GM19328 (cell line): Measurements from ENCODE around the gene SIRT2.

ENCODE experiments used
- ATAC-seq: cut with Tn5 transposase; IDR thresholded peaks from one replicate; pipeline ENCODE4 v1.9.1; 2021; ENCODE audit warnings: mild to moderate bottlenecking, moderate library complexity; ENCODE audit not compliant: unreplicated experiment

SIRT2 gene

DNA sequence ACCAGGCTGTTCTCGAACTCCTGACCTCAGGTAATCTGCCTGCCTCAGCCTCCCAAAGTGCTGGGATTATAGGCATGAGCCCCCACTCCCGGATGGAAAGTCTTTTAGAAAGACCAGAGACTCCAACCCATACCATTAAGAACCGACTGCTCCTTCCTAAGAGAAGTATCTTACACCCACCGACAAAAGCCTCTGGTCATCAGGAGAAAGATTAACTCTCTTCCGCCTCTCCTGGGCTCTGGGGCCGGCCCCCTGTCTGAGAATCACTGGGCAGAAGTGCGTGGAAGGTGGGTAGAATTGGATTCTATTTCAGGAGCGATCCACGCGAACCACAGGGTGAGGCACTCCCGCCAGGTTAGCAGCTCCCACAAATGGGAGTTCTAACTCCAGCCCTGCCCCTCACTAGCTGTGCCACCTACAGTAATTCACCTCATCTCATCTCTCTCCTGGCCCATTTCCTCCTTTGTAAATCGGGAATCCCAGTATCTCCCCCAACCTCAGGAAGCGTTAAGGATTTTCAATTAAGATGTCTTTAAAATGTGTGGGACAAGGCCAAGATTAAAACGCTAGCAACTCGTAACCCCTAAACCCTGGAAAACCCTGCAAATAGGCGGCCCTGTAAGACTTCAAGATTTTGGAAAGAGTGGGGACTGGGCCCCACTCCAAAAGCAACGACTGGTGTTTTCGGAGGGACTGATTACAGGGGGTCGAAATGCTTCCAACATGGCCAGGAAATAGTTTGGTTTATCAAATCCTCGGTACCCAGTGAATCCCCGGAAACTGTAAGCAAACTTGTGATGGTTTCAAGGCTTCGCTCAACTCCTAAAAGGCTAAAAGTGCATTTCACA, 50.9 kb downstream of the SIRT2 start:
- ATAC-seq: no peak

DNA sequence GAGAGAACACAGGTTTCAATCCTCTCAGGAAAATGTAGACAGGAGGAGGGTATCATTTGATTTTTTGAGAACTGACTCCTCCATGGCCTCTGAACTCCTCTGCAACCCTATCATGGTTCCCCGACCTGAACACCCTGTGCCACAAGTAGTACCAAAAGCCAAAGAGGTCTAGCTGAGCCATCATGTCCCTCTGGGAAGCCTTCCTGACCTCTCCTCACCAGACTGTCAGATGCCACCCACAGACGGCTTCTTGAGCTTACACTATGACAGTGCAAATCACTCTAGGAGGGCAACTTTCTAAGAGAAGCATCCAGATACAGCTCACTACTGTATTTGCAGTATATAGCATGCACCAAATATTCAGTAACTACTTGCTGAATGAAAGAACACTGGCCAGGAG, 53.3 kb downstream of the SIRT2 start:
- ATAC-seq: no peak

DNA sequence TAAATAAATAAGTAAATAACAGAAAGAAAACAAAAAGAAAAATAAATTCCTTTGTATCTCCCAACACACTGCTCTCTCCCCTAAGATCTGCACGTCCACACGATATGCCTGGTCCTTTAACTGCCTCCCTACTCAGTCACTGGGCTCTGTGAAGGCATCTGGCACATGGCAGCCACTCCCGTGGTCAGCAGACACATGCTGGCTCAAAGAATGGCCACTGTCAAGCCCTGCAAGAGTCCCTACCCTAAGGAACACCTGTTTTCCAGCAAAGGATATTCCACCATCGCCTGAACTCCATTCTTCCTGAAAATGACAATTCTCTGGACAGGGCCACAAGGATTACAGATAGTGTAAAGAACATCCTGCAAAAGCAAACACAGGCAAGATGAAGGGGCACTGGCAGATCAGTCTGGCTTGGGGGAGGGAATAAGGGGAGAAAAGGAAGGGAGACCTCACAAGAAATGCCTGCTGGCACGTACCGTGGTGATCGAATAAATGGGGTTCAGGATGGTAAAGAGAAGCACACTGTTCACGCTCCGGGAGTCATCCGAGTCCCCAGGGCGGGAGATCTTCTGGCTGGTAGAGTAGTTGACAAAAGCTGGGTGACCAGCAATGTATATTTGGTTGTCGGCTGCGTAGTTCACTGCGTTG, 53.9 kb downstream of the SIRT2 start:
- ATAC-seq: no peak

DNA sequence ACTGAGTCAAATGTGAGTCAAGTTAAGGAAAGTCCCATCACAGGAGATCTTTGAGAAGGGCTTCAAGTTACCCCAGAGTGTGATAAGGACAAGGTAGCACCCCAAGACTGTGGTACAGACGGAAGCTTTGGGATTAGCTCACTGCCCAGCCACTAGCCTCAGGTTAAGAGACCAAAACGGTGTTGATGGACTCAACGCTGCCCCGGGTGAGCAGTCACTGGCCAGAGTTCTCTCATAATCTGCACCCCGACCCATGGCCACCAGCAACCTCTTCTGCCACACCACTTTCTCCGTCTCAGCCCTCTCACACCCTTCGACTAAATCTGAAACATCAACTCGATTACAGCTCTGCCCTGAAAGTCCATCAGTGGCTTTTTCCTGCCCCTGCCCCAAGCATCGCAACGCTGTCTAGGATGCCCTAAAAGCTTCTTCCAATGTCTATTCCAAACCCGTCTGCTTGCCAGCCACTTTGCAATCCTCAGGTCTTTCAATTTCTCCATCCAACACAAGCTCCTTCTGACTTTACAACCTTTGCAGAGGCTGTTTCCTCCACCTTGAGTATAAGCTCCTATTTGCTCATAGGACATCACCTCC, 55.2 kb downstream of the SIRT2 start:
- ATAC-seq: no peak

DNA sequence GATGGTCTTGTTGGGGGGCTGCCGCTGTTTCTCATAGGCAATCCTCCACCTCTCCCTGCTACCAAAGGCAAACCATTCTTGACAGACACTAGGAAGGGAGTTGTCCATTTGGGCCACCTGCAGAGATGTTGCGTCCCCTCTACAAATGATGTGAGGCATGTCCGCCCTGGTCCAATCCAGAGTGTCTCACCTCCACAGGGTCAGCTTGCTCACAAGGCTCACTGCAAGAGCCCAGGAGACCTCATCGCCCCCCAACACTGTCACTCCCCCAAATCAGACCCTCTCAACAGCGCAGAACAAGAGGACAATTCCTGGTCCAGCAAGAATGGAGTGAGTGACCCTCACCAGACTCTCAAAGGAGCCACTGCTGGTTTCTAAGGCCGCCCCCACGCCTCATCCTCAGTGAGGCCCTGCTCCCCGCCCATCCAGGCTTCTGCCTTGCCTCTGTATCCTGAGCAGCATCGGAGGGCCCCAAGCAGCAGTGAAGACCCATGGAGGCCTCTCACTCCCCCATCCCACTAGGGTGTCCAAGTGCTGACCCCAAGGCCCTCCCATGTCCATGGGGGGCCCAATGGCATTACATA, 56.2 kb downstream of the SIRT2 start:
- ATAC-seq: no peak

DNA sequence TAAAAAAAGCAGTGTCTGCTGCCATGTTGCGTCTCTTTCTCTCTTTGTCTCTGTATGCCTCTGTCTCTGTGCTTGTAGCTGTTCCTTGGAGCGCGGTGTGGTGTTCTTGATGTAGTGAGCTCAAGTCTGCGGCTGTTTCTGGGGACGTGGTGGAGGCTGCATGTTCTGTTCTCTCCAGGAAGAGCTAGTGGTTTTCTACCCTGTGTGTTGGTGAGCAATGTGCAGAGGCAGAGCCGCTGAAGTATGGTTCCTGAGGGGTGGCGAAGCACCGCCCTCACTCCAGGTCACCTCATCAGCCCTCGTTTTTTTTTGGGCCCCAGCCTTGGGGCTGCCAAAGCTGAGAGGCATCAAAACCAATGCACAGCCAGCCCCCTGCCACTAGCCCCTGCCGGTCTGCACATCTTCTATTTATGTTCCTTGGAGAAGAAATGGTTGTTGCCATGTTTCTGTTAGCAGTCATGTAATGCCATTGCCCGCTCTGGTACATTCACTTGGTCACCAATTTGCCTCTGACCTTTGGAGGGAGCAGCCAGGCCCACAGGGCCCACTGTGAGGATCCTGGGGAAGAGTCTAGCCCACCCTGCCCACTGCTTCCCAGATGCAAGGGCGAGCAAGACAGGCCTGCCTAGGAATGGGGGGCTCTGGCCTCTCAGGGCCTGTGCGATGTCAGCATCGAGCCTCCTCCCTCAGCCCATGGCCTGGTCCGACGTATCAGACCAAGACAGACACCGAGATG, 56.8 kb downstream of the SIRT2 start:
- no peak for ATAC-seq

DNA sequence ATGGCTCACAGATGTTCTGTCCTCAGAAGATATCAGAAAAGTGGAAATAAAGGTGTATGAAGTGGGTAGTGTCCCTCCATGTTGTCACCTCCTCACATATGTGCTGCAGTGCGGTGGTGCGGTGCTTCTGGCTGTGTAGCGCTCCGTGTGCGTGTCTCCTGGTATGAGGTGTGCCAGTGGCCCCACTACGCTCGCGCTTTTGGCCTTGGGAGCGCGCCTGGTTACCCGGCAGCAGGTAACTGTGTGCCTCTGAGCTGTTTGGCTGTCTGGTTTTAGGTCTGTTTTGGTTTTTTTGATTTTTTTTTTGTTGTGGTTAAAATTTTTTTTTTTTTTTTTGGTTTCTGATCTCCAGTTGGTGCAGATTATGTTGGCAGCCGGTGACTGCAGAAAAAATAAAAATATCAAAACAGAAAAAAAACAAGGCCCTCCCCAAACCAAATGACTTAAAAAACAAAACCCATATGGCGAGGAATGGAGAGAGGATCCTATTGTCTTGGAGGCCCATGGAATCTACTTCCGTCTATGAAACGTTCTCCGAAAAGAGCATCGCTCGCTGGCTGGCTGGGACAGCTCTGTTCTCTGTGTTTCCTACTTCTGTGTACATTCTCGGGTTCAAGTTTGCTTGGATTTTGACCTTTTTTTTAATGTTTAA, 57.5 kb downstream of the SIRT2 start:
- ATAC-seq: no peak

DNA sequence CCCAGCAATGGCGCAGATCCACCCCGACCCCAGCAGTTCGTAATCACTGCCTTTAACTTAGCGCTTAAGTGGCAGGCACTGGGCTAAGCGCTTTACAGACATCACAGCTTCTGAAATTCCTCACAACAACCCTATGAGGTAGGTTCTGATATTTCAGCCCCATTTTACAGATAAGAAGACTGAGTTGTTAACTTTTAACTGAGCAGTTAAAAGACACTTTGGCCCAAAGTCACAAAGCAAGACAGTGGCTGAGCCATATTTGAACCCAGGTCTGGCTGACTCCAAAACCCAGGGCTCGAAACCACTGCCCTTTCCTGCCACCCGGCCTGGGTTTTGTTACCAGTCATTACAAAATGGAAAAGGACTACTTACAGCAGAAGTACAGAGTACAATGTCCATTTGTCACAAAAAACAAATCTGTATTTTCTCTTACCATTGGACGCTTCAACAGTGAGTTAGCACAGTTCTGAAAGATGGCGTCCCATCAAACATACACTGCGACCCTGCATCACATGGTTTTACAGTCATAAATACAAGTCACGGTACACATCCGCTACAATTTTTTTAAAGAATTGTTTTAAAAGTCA, 58.1 kb downstream of the SIRT2 start:
- no peak for ATAC-seq

DNA sequence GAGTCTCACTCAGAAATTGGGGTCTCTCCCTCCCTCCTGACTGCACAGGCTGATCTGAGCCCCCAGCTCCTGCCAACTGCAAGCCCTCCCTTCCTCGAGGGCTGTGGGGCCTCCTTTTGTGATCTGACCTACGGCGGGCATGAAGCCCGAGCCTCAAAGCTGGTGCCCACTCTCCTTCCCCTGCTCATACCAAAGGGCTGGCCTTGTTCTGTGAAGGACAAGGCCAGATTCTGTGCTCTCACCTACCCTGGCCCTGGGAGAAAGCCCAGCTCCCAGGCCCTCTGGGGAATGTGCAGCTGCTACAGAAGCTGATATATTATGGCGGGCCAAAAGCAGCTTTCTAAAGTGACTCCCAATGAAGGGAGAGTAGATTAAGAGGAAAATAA, 58.8 kb downstream of the SIRT2 start:
- no peak for ATAC-seq

DNA sequence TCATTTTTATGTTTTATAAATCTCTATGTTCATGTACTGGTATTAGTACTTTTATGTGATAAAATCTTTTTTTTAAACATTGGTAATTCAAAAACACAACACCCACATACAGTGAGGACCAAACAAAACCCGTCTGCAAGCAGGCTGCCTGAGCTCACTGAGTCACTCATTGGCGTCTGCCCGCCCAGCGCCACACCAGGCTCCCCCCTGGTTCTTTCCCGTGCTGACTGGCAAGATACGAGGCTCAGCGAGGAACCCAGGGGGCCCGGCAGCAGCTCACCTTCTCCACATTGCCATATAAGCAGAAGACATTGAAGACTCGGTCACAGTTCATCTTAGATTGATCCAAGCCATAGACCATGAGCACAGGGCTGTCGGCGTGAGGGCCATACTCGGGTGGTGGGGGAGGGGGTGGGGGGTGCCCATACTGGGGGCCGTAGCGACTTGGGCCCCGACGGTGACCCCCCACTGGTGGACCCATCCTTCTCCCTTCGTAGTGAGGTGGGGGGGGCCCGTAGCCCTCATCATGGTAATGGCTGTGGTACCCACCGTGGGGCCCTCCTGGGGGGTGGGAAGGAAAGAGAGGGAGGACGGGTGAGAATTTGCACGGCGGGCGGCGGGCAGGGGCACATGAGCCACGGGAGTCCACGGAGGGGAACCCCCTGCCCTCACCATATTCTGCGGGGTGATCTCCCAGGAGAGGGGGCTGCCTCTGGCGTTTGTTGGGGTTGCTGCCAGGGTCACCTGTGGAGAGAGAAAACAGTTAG, 59.4 kb downstream of the SIRT2 start:
- ATAC-seq: no peak

DNA sequence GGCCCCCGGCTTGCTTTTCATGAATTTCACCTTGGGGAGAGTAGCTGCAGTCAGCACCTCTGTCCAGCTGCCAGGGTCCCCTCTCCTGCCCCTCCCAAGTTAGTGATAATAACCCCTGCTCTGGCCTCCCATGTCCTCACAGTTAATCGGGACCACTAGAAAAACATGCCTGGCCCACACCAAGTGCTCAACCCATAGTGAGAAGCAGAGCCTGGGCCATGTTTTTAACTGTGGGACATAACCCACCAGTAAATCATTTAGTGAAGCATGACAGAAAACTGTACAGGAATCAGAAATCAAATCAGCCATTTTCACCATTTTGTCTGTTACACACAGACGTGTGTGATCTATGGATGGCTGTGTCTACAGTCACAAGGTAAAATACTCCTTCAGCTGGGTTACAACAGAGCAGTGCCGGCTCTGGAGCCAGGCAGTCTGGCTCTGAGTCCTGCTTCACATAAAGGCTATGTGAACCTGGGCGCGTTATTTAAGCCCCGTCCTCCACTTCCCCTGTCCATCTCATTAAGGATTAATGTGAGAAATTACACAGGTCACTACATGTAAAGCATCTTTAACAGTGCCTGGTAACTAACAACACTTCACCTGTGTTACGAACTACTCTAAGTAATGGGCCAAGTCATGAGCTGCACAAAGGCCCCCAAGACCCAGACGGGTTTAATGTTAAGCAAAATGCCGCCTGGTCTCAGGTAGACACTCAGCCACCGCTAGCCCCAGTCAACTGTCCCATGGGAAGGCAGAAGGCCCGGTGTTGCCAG, 60.2 kb downstream of the SIRT2 start:
- no peak for ATAC-seq

DNA sequence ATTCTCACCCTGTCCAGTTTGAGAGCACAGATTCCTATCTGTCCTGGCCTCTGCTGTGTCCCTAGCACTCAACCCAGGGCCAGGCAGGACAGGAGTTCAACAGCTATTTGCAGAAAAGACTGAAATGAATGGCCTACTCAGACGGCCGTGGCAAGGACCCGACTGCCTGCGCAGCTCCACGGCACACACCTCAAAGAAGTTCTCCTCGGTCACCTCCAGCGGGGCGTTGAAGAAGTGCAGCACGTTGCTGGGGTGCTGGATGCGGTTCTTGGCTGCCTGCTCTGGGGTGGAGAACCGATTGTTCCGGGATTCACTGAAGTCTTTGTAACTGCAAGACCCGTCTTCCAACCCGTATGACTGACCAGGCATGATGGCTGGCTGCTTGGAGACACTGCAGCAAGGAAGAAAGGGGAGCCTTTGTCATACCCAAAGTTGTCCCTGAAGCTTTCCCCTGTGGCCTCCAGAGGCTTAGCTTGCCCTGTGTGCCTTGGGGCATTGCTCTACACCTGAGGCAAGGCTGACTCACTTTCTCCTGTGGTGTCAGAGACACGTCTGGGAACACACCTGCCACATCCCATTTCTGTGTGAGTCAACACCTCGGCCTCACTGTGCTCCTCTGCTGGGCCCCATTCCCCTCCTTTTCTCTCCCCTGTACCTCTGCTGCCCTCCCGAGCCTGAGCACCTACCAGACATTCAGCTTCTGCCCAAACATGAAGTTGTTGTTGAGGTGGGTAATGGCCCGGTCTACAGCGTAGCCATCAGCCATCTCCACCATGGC, 61.0 kb downstream of the SIRT2 start:
- ATAC-seq: no peak

DNA sequence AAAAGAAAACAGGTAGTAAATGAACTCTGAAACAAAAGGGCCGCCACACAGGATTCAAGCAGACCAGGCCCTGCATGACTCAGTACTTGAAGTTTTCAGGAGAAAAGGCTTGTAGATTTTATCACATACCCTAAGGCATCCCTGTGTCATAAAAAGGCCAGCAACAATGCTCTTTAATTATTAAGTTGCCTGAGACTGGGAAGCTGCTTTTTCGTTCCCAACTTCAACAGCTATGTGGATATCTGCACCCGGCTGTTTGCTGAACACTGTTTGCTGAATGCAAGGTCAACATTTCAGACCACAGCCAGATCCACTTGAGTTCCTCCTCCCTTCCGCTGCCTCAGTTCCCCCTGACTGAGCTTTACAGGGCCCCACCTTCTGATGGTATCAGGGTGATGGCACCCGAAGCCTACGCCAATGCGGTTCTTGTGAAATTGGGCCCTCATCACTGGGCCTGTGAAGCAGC, 61.7 kb downstream of the SIRT2 start:
- ATAC-seq: no peak

DNA sequence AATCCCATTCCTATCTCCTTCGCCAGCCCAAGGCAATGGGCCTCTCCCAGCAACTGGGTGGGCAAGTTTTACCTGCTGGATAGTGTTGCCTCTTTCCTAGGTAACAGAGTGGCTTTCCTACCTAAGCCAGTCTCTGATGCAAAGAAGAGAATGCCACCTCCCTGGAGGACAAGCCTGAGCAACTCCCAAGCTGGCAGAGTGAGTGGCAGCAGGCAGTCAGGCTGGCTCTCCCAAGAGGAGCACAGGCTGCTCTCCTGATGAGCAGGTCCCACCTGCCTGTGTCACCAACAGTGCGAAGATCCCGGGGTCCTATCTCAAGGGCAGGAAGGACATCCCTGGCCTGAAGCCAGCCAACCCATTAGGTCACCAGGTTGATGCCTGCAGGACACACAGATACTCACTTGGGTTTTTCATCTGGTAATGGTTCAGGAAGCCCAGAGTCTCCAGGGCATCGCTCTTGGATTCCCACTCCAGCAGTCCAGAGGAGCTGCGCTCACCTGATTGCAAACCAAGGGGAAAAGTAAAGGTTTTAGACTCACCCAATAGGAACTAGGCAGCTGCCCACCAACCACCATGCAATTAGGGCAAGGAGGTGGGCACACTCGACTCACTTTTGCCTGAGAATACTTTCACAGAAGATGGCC, 62.3 kb downstream of the SIRT2 start:
- no peak for ATAC-seq

DNA sequence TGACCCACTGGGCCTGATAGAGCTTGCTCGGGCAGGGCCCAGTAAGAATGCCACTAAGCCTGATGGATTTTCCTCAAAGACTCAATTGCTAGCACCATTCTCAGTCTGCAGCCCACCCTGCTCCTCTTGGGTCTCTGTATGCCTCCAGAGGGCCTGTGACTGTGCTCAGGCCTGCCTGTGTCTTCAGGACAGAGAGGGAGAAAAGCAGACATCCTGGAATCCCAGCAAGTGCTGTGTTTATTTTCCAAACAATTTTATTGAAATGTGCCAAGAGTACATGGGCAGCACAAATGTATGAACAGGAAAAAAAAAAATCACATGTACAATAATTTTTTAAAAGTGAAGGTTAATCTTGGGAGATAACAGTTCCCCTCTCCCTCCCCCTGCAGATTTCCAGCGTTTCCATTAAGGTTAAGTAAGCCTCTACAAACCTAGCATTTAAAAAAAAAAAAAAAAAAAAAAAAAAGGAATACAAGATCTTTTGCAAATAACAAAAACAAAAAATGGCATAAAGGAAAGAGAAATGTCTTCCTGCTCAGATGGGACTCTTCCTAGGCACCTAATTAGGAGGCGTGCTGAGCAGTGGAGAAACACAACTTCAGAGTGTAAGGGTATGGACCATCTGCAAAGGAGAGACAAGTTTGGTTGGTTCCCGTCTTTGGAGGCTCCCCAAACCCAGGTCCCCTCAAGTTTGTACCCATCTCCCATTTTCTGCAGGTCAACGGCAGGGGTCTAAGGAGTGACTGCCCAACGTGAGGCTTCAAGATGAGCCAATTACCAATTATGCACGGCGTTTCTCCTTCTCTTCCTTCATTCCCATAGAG, 63.0 kb downstream of the SIRT2 start:
- no peak for ATAC-seq

DNA sequence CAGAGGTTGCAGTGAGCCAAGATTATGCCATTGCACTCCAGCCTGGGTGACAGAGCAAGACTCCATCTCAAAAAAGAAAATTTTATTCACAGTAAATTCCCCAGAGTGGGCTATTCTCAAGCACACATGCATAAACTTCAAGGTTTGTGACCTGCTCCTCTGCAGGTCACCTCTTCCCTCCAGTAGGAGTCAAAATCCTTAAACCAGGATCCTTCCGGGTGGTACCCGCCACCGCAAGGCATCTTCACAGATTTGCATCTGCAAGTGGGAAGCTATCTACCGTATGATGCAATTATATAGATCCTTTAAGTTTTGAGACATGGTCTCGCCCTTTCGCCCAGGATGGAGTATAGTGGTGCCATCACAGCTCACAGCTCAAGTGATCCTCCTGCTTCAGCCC, 64.8 kb downstream of the SIRT2 start:
- no peak for ATAC-seq

DNA sequence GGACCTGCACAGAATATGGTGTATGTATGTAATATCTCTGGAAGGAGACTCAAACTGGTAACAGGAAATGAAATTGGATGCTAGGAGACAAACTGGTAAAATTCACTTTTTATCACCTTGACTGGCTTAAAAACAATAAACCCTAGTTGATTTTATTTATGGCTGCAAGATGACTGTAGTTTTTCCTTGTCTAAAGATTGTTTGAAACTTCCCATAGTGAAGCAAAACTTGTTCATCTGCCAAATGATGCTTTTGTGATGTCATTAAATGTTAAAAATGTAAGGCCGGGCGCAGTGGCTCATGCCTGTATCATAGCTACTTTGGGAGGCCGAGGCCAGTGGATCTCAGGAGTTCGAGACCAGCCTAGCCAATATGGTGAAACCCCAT, 65.3 kb downstream of the SIRT2 start:
- no peak for ATAC-seq
